ENCODE measurements around the gene SLC25A22.

SLC25A22 gene

DNA sequence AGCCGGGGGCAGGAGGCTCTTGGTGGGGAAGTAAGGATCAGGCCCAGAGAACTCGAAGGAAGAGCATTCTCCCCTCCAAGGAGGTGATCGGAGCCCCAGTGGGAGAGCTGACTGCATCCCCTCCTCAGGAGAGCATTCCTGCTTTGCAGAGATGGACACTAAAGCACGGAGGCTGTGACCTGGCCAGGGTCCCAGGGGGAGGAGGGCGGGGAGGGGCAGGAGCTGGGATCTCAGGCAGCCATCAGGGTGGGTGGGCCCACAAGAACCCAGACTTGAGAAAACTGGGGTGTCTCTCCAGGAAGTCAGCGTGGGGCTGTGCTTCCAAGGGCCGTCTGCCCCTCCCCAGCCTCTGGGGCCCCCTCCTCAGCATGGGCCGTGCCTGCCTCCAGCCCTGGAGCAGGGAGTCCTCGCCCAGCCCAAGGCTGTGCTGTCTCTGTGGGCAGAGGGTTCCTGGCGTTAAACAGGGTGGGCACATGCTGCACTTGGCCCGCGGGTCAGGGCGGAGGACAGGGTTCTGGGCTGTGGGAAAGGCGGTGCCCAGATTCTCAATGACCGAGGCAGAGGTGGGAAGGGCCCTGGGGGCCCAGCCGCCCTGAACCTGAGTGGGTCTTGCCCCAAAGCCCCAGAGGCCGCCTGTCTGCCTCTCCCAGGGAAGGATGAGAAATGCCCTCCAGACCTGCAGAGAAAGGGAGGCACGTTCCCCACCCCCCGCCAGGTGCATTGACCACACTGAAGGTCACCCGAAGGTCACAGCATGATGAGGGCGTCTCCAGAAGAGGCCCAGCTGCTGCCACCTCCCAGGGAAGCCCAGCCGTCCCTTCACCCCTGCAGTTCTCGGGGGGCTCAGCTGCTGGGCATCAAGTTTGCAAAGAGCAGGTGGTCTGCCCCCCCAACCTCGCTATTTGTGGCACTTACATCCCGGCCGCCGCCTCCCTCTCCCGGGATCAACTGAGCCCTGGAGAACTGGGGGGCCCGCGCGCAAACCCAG lies 8.8 kb downstream of the SLC25A22 start:
- no peak for DNase-seq

DNA sequence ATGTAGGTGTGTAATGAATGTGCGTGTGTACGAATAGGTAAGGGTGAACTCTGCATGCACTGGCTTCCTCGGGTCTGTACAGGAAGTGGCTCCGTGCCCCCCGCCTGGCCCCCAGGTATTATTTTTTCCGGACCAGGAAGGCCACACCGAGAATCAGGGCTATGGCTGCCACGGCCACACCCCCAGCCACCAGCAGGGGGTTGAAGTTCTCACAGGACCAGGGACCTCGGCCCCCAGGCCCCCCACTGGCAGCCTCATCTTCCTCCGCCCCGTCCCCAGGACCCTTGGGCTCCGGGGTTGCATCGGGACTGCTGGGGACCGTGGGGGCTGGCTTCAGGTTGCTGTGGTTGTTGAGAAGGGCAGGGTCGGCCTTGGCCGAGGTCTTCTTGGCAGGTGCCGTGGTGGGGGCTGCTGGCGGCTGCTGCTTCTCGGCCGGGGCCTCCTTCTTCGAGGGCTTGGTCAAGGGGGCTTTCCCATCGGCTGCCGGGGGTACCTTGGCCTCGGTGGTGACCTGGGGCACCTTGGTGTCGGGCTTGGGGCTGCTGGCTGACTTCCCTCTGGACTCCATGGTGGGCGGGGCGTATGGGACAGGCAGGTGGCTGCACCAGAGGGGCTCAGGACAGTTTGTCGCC lies 10.0 kb downstream of the SLC25A22 start:
- no peak for DNase-seq

DNA sequence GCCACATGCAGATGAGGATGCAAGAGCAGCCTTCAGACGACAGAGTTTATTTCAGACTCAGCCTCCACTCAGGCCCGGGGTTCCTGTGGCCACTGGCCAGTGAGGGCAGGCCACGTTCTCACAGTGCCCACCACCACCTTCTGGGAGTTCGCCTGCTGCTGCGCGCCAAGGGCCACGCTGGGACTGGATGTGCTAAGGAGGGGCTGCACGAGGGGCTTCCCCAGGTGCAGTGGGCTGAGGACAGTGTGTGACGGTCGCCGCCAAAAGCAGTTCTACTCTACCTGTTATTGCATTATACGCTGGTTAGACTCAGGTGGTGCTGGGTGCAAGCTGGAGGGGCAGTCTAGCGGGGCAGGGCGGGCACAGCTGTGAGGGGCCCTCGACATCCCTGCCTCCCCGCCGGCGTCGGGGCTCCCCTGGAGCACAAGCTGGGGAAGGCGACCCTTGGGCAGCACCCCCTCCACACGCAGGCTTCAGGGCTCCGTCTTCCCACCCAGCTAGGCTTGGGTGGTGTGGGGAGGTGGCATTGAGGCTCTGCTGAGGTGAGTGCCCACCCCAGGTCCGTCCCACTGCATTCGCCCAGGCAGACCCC lies 10.9 kb downstream of the SLC25A22 start:
- no peak for DNase-seq

DNA sequence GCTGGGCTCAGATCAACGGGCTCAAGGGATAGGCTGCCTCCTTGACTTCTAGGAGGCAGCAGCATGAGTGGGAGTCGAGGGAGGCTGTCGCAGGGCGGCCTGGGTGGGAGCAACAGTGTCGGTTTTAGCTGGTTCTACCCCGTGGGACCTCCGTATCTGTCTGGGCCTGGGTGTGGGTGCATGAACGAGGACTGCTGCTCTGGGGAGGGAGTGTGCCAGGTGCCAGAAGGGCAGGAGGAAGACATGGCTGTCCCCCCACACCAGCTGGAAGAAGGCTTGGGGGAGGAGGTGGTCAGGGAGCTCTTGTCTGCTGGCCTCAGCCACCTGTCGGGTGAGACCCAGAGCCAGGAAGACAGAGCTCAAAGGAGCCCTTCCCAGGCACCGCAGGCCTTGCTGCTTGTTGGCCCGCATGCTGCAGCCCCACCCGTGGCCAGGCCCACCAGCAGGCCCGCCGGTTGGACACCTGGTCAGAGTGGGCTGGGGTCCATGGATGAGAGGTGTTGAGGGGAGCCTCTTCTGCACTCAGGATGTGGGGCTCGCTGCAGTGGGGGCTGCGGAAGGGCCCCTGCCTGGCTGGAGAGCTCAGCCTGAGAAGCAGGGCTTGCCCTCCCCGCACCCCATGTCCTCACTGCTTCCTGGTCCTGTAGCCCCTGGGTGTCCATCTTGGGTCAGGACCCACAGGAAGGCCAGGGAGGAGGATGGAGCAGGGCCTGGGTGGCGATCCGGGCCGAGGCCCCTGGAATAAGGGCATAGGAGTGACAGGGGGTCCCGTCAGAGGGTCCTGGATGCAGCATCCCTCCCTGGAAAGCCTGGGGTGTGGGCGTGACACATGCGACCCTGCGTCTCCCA lies 11.6 kb downstream of the SLC25A22 start:
- no peak for DNase-seq

DNA sequence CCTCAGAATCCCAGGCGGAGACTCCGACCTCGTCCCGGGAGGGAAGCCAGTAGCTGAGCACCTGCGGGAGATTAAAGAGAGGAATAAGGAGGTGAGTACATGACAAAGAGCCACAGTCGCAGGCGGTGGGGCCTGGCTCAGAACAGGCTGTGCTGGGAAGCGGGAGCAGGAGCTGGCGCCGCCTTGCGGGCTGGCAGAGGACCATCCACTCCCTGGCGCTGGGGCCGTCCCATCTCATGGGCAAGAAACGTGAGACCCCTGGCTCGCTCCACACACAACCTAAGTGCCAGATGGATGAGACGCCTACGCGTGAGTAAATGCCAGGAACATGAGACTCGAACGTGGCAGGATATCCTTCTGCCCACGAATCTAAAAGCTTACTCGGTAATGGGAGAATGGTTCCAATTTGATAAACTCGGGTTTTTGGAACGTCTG lies 14.5 kb downstream of the SLC25A22 start:
- DNase-seq: no peak

DNA sequence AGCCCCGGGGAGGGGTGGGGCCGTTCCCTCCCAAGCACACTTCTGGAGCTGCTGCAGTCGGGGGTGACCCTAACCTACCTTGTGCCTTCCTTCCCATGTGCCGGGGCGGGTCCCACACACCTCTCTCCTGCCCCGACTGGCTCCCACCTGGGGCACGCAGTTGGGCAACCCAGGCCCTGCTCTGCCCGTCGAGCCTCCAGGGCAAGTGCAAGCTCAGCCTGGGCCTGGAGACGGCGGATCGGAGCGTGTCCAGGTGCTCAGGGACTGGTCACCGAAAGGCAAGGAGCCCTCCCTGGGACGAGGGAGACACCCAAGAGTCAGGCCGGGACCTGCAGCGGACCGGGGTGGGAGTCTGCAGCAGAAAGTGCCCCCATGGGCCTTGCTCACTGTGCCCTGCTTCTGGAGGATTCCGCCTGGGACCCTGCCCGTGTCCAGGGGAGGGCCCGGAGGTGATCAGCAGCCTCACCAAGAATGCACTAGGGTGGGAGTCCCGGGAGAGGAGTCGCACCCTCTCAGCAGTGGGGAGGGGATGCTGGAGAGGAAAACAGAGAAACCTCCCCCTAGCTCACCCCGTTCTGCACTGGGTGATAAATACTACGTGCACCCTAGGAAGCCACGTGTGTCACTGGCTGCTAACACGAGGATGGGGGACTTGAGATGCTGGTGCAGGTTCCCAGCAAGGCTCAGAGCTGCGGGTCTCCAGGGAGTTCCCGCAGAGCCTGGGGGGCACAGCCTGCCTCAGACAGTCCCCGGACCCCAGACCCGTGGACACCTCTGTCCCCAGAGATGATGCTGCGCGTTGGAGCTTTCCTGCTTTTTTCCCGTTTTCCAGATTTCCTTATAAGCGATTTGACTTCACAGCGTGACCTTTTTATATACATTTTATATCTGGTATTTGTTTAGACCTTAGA lies 15.6 kb downstream of the SLC25A22 start:
- DNase-seq: no peak

DNA sequence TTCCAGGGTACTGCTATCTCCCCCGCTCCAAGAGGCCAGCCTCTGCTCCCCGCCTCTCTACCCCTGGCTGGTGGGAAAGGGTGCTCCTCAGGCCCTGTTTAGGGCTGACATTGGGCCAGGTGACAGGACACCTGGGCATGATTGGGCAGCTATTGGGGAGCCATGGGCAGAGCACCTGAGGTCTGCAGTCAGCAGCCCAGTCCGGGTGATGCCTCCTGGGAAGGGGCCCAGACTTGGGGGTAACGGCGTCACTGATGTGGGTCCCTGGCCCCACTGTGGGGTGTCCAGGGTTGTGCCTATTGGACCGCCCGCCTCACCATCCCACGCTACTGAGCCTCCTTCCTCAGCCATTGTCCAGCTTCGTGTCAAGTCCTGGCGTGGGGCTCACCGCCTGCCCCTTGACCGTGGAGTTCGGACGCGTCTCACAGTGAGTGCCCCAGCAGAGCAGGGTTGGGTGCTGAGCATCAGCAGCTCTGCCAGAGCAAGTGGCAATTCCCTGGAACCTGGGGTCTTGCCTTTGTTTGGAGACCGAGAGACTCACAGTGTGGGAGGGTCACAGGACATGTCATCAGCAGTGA lies 18.0 kb downstream of the SLC25A22 start:
- DNase-seq: no peak

DNA sequence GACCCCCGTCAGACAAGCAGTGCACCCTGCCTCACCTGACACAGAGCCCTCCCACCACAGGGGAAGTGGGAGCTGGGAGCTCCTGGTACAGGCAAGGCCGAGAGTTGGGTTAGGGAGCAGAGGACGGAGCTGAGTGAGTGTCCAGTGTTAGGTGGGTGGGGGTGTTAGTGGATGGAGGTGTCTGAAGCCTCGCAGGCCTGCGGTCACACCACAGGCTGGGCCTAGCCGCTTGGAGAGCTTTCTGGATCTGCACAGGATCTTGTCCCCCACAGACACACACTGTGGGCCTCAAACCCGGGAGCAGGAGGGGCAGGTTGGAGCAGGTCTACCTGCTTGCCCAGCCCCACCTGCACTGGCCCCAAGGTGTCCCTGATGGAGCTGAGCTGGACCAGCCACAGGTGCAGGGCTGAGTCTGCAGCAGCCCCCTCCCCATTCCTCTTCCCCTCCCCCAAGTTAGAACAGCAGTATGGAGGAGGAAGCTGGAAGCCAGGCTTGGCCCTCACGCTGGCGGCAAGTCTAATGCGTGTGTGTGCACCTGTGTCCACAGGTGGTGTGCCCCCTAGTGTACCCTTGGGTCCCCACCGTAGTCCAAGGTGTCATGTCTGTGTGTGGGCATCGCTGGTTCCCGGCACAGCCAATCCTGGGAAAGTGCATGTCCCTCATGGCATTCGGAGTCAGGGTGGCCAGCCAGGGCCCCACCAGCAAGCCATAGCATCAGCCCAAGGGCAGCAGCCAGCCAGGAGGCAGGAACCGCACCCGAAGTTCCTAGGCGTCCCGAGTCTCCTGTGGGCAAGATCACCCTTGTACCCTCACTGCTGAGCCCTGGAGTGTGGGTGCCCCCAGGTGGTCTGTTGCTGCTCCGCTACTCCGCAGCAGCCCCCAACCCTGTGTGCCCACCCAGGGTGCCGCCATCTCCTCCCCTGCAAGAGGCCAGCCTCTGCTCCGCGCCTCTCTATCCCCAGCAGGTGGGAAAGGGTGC lies 18.8 kb downstream of the SLC25A22 start:
- DNase-seq: no peak

DNA sequence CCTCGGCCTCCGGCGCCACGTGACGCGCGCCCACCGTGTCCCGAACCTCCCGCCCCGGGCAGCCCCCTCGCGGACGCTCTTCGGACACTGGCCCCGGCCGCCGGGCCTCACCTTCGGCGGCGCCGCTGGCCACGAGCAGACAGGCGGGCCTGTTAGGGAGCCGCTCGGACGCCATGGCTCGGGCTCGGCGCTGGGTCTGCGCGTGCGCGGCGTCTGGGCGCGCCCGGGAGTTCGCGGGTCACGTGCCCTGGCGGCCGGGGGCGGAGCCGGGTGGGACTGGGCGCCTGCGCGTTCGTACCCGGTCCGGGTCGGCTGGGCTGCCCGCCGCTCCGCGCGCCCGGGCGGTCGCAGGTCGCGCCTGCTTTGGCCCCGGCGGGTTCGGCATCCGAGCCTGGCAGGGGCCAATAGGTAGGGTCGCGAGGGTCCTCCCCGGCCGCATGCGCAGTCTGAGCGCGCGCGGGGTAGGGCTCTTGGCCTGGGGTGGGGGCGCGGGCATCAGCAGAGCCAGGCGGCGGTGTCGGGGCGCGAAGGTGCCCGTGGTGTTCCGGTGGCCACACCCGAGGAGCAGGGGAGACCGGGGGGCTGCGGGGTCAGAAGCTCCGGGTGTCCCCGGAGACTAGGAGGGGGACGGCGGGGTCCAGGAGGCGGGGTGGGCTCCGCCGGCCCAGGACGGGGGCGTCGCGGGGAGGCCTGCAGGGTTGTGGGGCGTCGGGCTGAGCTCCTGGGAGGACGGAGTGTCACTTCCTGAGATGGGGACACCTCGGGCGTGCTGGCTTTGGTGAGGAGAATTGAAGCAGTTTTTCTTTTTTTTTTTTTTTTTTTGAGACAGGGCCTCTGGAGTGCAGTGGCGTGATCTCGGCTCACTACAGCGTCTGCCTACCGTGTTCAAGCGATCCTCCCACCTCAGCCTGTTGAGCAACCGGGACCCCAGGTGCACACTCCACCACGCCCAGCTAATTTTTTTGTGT lies 20.5 kb downstream of the SLC25A22 start, which contains the start of gene GATD1:
Gene GATD1, minus strand, starts transcription at position 200 of the 968 bp plus-strand sequence. Its CDS starts 25 bp downstream, at position 175.
- DNase-seq: peak; percentile 81 to 93

DNA sequence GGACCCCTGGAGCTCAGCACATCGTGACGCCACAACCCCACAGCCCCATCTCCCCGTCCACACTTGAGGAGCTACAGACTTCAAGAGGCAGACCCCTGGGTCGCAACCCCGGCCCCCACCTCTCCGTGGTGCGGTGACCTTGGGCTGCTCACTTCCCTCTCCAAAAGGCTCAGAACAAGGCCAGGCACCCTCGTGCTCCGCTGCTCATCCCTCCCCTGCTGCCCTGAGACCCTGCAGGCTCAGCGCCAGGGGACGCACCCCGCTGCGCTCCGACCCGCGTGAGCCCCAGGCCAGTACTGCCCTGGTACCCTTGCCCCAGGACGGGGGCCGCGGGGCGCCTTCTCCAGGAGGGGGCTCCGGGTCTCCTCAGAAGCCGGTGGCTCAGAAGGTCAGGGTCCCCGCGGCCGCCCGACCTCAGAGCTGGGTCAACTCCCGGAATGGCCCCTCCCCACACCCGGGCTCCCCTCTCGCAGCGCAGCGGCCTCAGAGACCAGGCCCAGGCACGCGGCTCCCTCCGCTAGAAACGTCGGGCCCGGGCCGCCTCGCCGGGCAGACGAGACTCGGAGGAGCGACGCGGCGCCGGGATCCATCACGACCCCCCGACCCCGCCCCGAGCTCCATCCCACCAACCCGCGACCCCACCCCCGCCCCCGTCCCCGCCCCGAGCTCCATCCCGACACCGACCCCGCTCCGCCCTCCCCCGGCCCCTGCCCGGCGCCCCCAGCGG lies 21.4 kb downstream of the SLC25A22 start:
- DNase-seq: peak in 1 of 2 donors; percentile 17

DNA sequence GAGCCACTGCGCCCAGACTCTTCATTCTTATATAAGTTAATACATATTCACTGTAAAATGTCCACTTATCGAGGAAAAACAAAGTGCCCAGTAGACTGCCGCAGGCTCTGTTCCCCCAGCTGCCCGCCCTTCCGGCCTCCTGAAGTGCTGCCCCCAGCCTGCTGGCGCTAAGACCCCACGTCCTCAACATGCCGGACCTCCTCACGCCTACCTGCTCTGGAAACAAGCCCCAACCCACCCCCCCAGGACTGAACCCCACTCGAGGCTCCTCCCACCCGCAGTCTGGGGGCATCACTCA lies 21.9 kb downstream of the SLC25A22 start:
- DNase-seq: no peak

DNA sequence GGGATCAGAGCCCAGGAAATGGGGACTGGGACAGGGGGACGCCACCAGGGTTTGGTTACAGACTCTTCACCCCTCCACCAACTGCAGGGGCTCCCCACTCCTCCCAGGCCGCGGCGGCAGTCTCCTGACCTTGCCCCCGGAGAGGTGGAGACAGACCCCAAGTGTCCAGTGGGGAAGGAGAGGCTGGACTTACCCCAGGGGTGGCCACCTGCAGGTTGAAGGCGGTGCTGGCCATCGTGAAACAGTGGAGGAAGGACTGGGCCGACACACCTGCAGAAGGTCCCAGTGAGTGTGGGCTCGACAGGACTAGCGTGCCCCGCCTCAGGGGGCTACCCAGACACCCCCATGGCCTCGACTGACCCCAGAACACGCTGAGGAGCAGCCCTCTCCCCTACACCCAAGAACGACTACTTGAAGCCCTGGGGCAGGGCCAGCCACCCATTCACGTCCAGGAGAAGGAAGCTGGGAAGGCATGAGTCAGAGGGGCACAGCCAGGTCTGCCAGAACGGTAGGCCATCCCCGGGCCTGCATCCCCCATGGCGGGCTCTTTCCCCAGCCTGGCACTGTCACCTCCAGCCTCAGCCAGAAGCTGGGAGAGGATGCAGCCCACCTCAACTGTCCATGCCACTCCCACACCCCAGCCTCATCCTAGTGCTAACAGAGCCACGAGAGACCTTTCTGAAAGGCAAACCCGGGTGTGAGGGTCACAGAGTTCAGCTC lies 23.0 kb downstream of the SLC25A22 start:
- DNase-seq: no peak

DNA sequence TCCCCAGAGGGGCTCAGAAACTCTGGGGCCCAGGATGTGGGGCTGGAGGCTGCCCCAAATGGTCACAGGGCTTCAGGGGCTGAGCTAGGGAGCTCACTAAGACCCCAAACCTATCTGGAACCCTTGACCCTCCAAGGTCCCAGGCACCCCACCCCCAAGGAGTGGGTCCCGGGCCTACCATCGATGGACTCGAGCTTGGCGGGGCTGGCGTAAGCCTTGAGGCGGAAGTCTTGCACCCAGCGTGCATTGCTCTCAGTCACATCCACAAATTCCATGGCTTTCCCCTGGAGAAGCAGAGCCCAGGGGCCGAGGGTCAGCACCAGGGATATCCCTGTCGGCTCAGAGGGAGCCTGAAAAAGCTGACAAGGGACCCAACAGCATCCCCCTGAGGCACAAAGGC lies 24.3 kb downstream of the SLC25A22 start:
- no peak for DNase-seq

DNA sequence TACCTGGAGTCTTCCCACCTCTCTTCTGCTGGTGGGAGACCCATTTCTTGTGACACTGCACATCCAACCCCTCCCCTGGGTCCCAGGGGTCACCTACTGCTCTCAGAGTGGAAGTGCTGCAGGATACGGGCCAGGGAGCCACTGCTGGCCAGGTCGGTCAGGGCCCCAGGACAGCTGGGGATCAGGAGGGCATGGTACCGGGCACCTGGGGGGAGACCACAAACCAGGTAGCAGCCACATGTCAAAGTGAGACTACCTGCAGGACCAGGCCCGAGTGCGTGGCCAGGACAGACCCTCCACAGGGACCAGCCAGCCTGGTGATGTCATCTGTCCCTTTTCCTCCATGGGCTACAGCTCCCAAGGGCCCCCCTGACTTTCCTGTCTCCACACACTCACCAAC lies 24.7 kb downstream of the SLC25A22 start:
- DNase-seq: no peak

DNA sequence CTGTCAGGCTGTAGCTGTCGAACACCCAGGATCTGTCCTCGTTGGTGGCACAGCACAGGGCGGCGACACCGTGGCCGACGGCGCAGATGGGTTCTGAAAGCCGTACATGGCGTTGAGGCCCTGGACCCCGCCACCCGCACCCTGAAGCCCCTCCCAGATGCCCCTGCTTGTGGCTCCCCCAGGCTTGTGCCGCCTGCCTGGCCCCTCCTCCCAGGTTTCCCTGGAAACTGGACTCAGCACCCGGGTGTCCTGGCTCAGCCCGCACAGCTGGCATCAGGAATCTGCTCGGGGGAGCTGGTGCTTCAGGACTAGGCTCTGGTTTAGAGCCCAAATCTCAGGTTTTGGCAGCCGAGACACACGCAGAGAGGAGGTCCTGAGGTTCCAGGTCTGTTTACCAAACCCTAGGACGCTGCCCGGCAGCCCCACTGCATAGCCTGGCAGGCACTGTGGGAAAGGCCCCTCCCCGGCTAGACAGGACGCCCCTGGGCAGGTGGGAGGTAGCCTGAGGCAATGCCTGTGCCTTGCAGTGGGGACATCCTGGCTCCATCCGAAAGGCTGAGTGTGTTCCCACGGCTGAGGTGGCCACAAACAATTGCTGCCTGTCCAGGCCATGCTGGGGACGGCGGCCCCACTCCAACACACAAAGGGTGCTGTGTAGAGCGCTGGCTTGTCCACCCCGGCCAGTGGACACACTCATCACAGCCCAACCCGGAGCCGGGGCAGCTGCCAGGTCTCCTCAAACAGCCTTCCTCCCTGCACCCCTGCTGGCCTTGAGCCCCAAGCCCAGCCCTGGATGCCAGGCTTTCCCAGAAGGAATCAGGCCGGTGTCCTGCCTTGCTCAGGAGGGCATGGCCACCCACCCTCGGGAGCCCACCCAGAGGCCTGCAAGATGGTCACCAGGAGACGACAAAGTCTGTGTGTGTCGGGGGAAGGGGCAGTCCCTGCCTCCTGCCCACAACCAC lies 25.4 kb downstream of the SLC25A22 start:
- no peak for DNase-seq

DNA sequence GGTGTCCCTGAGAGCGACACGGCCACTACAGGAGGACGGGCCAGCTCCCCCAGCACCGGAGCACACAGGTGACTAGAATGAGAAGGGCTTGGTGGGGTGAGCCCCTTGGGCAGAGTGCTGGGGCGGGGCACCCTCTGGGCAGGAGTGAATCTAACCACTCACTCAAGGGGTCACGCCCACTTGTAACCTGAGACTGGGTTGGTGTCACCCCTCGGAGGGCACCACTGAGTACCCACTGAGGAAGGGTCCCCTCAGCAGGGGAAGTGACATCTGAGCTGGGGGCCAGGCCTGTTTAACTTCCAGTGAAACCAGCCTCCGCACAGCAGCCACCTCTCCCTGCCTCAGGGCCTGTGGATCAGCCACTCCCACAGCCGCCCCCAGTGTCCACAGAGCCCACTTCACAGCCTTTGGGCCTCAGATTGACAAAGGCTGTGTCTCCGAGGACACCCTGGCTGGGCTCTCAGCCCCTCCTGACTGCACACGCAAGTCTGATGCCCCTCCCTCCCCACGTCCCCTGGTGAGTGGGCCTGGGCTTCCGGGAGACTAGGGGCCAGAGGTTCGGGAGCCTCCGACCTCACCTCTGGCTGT lies 26.4 kb downstream of the SLC25A22 start:
- DNase-seq: no peak

Measured in inflammatory macrophage treated with lipopolysaccharide for 1 hour (primary cell).